Stimulated activated CD4-positive, alpha-beta T cell treated with anti-CD3 and anti-CD28 coated beads, TNF-alpha, amount 100 ng/mL, for 24 hours (primary cell): ENCODE results near the gene KRTAP29-1.
A peak's percentile ranks its signal among the peaks of the same experiment; 100 is the strongest.
"Not testable (repeated sequence)": the region's sequence is repeated elsewhere in the genome, so short reads cannot be mapped to it uniquely, and the experiment has no call there.

Source experiments
- DNase-seq, 3 experiments: peaks; one replicate each; pipeline ENCODE4 v3.0.0-alpha.2; 2020; ENCODE audit warnings: low read depth in 3 of 3

The KRTAP29-1 gene

GRCh38 chr17:41301916-41302901 is at the start of gene KRTAP29-1:
Gene KRTAP29-1 (minus strand): TSS chr17:41302851. CDS start chr17:41302851, 0 bp downstream.
- DNase-seq, result no peak

DNA sequence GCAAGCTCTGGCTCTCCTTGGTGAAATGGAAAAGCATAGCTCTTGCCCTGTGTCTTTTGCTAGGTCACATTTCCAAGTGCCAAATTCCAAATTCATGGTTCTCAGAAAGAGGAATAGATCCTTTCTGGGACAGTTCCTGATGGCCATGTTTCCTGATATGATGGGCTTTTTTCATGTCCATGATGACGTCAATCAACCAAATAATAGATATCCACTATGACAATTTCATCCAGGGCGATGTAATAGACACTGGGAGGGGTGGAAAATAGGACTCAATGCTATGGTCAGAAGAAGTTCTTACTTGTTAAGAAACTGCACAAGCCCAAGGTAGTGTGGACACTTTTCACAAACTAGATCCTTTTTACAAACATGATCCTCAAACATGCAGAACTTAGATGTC is 48.5 kb upstream of the KRTAP29-1 start:
- DNase-seq, result no peak

DNA sequence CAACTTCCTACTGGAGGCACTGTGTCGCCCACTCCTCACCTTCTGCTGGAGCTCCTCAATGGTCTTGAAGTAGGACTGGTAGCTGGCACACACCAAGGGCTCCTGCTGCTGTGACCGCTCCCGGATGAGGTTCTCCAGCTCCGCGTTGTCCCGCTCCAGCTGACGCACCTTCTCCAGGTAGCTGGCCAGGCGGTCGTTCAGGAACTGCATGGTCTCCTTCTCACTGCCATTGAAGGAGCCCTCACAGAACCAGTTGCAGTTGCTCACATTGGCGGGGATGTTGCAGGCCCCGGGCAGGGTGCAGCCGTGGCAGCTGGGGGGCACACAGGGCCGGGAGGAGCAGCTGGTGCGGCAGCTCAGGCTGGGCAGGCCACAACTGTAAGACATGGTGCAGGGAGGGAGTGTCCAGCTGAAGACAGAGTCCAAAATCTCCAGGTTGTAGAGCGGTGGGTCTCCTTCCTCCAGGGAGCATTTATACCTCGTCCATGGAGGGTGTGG is 47.8 kb upstream of the KRTAP29-1 start, which contains the start of gene KRT33A:
TSS of gene KRT33A (minus strand) at position 448 of the 498 bp plus-strand sequence. CDS start at position 387, 61 bp downstream.
- not testable (repeated sequence) for DNase-seq

GRCh38 chr17:41347869-41348760 is 45.5 kb upstream of the KRTAP29-1 start:
- no peak for DNase-seq

DNA sequence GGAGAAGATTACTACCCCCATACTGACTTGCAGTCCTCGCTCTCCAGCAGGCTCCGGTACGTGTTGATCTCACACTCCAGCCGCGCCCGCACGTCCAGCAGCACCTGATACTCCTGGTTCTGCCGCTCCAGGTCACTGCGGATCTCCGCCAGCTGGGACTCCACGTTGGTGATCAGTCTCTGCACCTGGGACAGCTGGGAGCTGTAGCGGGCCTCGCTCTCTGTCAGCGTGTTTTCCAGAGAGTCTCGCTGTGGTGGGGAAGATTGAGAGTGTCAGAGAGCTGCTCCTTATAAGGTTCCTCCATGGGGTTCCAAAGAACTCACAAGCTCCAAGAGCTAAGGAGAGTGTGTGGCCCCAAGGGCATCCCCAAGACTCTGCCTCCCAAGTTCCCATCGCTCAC is 43.8 kb upstream of the KRTAP29-1 start:
- not testable (repeated sequence) for DNase-seq

GRCh38 chr17:41345992-41346391 is 43.3 kb upstream of the KRTAP29-1 start:
- no peak for DNase-seq

GRCh38 chr17:41343029-41343428 is 40.4 kb upstream of the KRTAP29-1 start:
- DNase-seq, result no peak

DNA sequence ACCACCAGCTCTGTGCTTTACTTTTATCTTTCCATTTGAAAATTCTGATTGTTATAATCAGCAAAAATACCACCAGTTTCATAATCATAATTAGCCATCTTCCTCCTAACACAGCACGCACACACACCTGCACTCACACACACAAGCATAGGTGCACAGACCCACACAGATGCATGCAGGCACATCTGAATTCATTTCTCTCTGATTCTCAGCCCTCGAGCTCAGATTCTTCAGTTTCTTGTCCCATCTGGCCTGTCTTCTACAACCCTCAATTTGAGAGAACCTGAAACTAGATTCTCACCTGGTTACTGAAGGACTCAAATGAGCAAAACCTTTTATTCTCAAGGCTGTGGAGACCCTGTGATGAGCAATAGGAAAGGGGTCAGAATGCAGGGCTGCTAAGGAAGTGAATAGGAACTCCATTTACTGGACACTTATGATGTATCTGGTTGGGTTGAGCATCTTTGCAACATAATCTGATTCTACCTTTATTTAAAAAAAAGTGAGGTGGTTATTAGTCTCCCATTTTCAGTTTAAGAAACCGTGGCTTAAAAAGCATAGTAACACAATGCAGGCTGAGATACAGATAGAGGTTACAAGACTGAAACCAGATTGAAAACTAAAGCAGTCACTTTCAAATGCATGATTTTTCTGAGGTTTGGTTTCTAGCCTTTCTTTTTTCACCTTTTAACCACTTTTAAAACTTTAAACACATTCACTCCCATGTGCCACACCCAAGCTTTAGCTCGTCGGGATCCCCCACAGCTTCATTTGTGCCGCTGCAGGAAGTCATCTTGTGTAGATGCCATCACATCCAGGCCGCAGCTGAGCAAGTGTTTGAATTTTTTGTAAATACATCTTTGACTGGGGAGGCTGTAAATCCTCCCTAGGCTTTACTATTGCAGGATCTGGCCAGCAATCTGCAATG is 38.5 kb upstream of the KRTAP29-1 start:
- DNase-seq, result peak in 1 of 3 experiments; percentile 50

DNA sequence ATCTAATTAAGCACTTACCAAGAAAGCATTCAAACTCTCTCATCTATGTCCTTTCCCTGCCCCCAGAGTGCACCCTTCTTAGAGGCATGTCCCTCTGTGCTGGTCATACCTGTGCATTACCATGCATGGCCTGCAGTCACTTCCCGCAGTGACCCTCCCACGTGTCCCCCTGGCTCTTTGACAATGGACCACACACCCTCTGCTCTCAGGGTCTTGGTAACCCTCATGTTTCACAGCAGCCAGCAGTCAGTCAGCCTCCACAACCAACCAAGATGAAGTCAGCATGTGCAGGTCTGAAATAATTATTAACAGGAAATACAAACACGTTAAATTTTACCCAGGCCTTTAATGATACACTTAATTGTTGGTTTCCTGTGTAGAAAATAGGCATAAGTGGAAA is 37.8 kb upstream of the KRTAP29-1 start:
- no peak for DNase-seq

- no peak for DNase-seq
These were observed 37.0 kb upstream of the KRTAP29-1 start for GRCh38 chr17:41339571-41340172.

GRCh38 chr17:41338961-41339485 is 36.4 kb upstream of the KRTAP29-1 start:
- peak in 1 of 3 experiments; percentile 20 for DNase-seq

DNA sequence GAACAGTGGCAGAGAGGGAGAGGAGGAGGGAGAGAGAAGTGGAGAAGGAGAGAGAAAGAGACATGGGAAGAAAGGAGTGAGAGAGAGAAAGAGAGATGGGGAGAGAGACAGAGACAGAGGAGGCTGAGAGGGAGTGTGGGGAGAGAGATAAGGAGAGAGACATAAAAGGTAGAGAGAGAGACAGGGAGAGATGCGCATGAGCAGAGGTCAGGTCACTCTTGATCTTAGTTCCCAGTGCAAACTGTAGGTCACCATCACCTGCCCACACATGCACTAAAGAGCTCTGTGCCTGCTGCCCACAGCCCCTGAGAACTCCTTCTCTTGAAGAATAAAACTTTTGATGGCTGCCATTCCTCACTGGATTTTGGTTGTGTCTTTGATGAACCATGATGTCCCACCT is 33.1 kb upstream of the KRTAP29-1 start:
- no peak for DNase-seq

- DNase-seq, result no peak
These were observed 32.0 kb upstream of the KRTAP29-1 start for GRCh38 chr17:41334385-41335305.

- DNase-seq, result no peak
These were observed 31.2 kb upstream of the KRTAP29-1 start for GRCh38 chr17:41333836-41334235.

- no peak for DNase-seq
These were observed 30.4 kb upstream of the KRTAP29-1 start for GRCh38 chr17:41333098-41333497.

DNA sequence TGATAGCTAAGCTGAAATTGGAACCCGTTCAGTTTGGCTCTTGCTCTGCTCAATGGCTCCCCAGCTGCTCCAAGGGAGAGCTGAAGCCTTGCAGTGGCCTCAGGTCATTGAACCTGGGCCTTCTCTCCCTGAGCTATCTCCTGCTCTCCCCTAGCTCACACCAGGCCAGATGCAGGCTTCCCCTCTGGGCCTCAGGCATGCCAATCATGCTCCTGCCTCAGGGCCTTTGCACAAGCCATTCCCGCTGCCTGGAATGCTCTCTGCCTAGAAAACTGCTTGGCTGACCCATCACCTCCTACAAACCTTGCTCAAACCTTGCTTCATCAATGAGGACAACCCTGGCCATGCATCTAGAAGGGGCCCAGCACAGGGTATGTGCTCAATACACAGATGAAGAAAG is 29.6 kb upstream of the KRTAP29-1 start:
- no peak for DNase-seq

DNA sequence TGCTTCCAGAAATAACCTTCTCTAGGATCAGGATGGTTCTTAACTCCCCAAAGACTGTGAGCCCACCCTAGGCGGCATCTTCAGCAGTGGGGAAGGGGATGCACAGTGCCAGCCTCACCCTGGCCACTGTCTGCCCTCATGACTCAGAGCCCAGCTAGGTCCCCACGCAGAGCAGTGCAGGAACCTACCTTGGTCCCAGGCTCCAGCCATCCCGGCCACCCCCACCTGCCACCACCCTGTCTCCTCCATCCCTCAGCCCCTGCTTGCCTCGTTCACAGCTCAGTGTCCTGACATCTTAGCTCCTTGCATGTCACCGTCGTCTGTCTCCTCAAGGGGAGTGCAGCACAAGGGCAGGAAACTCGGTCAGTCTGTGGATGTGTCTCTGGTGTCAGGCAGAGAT is 29.0 kb upstream of the KRTAP29-1 start:
- DNase-seq, result no peak

- DNase-seq, result peak in 1 of 3 experiments; percentile 22
These were observed 26.8 kb upstream of the KRTAP29-1 start for GRCh38 chr17:41329279-41329948.
